Upper lobe of left lung (tissue), 6 donors: ENCODE results near the gene PDE1A. TPM values are rescaled to one million over a fixed set of nuclear protein-coding genes. Genes with fewer than 3 reads are reported as not detected.

ENCODE experiments used
- ATAC-seq, 2 donors: fragments of 200-7000 bp; cut with Tn5 transposase; one replicate each; pipeline ENCODE4 v1.9.1; 2022; ENCODE audit warnings: mild to moderate bottlenecking in 2 of 2, moderate library complexity in 2 of 2; ENCODE audit not compliant: low FRiP score in 2 of 2
- DNase-seq, 2 donors: peaks; one replicate each; pipeline ENCODE4 v3.0.0-alpha.2; 2019 to 2020
- H3K27ac ChIP-seq, 4 donors: fragments of 200-600 bp; sonication (generic); one replicate each; pipeline ENCODE4 v1.5.1; 2016 to 2019
- H3K27me3 ChIP-seq, 4 donors: fragments of 200-600 bp; sonication (generic); one replicate each; pipeline ENCODE4 v1.5.1; 2017 to 2019
- H3K36me3 ChIP-seq, 4 donors: fragments of 200-600 bp; sonication (generic); one replicate each; pipeline ENCODE4 v1.5.1; 2016 to 2019
- H3K4me1 ChIP-seq, 4 donors: fragments of 200-600 bp; sonication (generic); one replicate each; pipeline ENCODE4 v1.5.1; 2018 to 2019
- H3K4me3 ChIP-seq, 4 donors: fragments of 200-600 bp; sonication (generic); one replicate each; pipeline ENCODE4 v1.5.1; 2017 to 2019; ENCODE audit warnings: mild to moderate bottlenecking in 2 of 4, moderate library complexity in 1 of 4
- H3K9me3 ChIP-seq, 4 donors: fragments of 200-600 bp; sonication (generic); one replicate each; pipeline ENCODE4 v1.5.1; 2018 to 2019
- EP300 ChIP-seq, 4 donors: sonication (generic); formaldehyde crosslinking; IDR thresholded peaks; one replicate each; pipeline ENCODE4 v1.5.1; 2017; ENCODE audit warnings: antibody characterized with exemption in 4 of 4, control low read depth in 2 of 4
- POLR2A ChIP-seq, 4 donors: fragments of 450-650 bp; IDR thresholded peaks; one replicate each; pipeline ENCODE4 v1.5.1; 2016 to 2017; ENCODE audit warnings: antibody characterized with exemption in 4 of 4, mild to moderate bottlenecking in 2 of 4
- POLR2AphosphoS5 ChIP-seq, 2 donors: sonication (generic); formaldehyde crosslinking; IDR thresholded peaks; one replicate each; pipeline ENCODE4 v1.5.1; 2017; ENCODE audit warnings: antibody characterized with exemption in 2 of 2
- WGBS, 2 donors: methylation state at CpG; one replicate each; pipeline ENCODE4 v1.1.5; 2017 to 2018; 5-methylcytosine and 5-hydroxymethylcytosine counted together
- total RNA-seq, 6 donors: library from RNA; depleted of rRNA in 4 of 6; stranded (reverse); fragments of >200 nt in 4 of 6; gene quantifications; one replicate each; pipeline versions ENCODE4 v1.1.0 to v1.2.1, GENCODE V29; 2016 to 2021
- TF ChIP-seq, protein P1 (sequence below), 6 experiments: fragments of 450-650 bp in 4 of 6; fragments of 200-600 bp in 2 of 6; sonication (generic) in 2 of 6; IDR thresholded peaks; one replicate each; pipeline ENCODE4 v1.5.1; 2016 to 2019; ENCODE audit warnings: antibody characterized with exemption in 6 of 6
- donor health status: DM: no; HTN: no; CAD: no; lungs with moderate emphysema.
- donor health status: DM: no; HTN: yes; CAD: no; lungs with severe emphysema.

The PDE1A gene
- total RNA-seq, 6 donors from 2014 or later, result 0.67 to 4.3 (median 2.5) TPM

DNA sequence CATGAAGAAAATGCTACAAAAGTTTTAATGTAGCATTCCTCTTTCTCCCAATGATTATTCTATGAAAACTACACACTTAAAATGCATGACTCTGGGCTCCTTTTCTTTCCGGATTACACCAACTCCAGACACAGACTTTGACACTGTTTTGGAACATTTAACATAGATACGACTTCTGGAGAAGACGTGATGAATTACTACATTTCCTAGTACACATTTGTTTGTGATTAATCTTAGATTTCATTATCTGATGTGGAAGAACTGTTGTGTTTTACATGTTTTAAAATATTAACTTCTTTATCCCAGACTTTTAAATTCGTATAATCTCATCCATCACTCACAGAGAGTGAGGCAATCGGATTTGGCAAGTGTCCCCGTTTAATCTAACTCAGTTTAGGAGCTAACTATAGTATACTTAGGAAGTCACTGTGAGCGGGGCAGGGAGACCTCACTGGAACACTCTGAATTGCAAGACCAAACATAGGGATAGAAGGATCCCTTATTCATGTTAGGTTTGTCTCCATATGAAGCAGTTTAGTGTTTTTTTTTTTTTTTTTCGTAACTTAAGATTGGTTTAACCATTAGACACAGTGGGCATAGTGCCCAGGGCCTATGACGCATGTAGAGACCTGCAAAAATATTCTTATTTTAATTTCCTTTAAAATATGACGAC, 66.7 kb downstream of the PDE1A start:
- WGBS, 2 donors, result 38 to 44% methylated on average over 10 of the region's 10 CpGs
- no peak overlapping the region for H3K4me3 ChIP-seq

GRCh38 chr2:182359027-182359989, 67.5 kb downstream of the PDE1A start:
- Histone ChIP-seq H3K9me3 (no peaks in the 10 kb centered on the region), H3K27me3 (no peaks in the 10 kb centered on the region), H3K36me3 (no peaks in the 10 kb centered on the region), H3K4me1 (peaks cover 0 to 2% (median 0%) of the 10 kb centered on the region in 4 donors), H3K4me3 (no peak overlapping the region), H3K27ac (peak overlapping the region in 1 of 4 donors; percentile 4)
- TF ChIP-seq EP300 (IDR thresholded peaks at IDR 0.05) (no peak), POLR2AphosphoS5 (IDR thresholded peaks at IDR 0.05) (no peak), POLR2A (IDR thresholded peaks at IDR 0.05) (no peak)
- TF ChIP-seq, protein P1, sequence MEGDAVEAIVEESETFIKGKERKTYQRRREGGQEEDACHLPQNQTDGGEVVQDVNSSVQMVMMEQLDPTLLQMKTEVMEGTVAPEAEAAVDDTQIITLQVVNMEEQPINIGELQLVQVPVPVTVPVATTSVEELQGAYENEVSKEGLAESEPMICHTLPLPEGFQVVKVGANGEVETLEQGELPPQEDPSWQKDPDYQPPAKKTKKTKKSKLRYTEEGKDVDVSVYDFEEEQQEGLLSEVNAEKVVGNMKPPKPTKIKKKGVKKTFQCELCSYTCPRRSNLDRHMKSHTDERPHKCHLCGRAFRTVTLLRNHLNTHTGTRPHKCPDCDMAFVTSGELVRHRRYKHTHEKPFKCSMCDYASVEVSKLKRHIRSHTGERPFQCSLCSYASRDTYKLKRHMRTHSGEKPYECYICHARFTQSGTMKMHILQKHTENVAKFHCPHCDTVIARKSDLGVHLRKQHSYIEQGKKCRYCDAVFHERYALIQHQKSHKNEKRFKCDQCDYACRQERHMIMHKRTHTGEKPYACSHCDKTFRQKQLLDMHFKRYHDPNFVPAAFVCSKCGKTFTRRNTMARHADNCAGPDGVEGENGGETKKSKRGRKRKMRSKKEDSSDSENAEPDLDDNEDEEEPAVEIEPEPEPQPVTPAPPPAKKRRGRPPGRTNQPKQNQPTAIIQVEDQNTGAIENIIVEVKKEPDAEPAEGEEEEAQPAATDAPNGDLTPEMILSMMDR (IDR thresholded peaks at IDR 0.05), result no peak
- 53 to 60% methylated on average over 8 of the region's 8 CpGs for WGBS, 2 donors
- DNase-seq (no peak), ATAC-seq (peak in 1 of 2 donors; percentile 65)

More for the DNA sequence above, 66.7 kb downstream of the PDE1A start:
- H3K9me3 ChIP-seq, result no peaks in the 10 kb centered on the region
- H3K4me1 ChIP-seq, result peaks cover 0 to 2% (median 0%) of the 10 kb centered on the region in 4 donors
- TF ChIP-seq EP300 (IDR thresholded peaks at IDR 0.05) (no peak), POLR2A (IDR thresholded peaks at IDR 0.05) (no peak), POLR2AphosphoS5 (IDR thresholded peaks at IDR 0.05) (no peak)
- TF ChIP-seq, protein P1 (IDR thresholded peaks at IDR 0.05), result no peak
- no peaks in the 10 kb centered on the region for H3K36me3 ChIP-seq
- no peaks in the 10 kb centered on the region for H3K27me3 ChIP-seq
- peak in 1 of 2 donors; percentile 24 for DNase-seq
- peak overlapping the region in 1 of 4 donors; percentile 4 for H3K27ac ChIP-seq
- peak in 1 of 2 donors; percentile 86 for ATAC-seq

- TF ChIP-seq, protein P1 (IDR thresholded peaks at IDR 0.05), result no peak
- TF ChIP-seq EP300 (IDR thresholded peaks at IDR 0.05), result no peak
- TF ChIP-seq POLR2A (IDR thresholded peaks at IDR 0.05), result no peak
- TF ChIP-seq POLR2AphosphoS5 (IDR thresholded peaks at IDR 0.05), result no peak
- H3K27ac ChIP-seq, result no peak overlapping the region
- no peaks in the 10 kb centered on the region for H3K9me3 ChIP-seq
These were observed 68.2 kb downstream of the PDE1A start for GRCh38 chr2:182358601-182359000.

DNA sequence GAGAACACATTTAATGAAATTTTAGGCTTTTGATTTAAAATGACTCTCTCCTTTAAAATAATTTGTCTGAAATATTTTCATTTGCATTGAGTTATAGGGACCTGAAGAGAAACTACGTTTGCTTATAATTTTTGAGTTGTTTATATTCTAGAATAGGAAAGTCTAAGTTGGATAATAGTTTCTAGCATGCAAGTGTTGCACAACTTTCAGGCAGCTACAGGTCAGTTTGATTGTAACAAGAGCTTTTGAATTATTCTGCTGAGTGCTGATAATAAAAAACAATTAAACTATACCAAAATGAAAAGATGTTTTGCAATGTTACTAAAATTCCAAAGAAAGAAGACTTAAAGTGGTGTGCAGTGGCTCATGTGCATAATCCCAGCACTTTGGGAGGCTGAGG, 71.0 kb downstream of the PDE1A start:
- no peak for DNase-seq
- 42 to 50% methylated on average over 1 of the region's 1 CpG for WGBS, 2 donors
- no peak for ATAC-seq
- Histone ChIP-seq H3K4me3 (no peak overlapping the region), H3K27me3 (no peaks in the 10 kb centered on the region), H3K36me3 (no peaks in the 10 kb centered on the region), H3K4me1 (peaks cover 0 to 2% (median 0%) of the 10 kb centered on the region in 4 donors), H3K9me3 (no peaks in the 10 kb centered on the region), H3K27ac (no peak overlapping the region)
- TF ChIP-seq, protein P1 (IDR thresholded peaks at IDR 0.05), result no peak
- no peak for TF ChIP-seq EP300 (IDR thresholded peaks at IDR 0.05)
- no peak for TF ChIP-seq POLR2AphosphoS5 (IDR thresholded peaks at IDR 0.05)
- no peak for TF ChIP-seq POLR2A (IDR thresholded peaks at IDR 0.05)

More at GRCh38 chr2:182358601-182359000, 68.2 kb downstream of the PDE1A start:
- Histone ChIP-seq H3K27me3 (no peaks in the 10 kb centered on the region), H3K36me3 (no peaks in the 10 kb centered on the region), H3K4me3 (no peak overlapping the region), H3K4me1 (peaks cover 0 to 2% (median 0%) of the 10 kb centered on the region in 4 donors)
- DNase-seq (no peak), ATAC-seq (no peak)
- 64 to 79% methylated on average over 3 of the region's 3 CpGs for WGBS, 2 donors
